ENCODE measurements around the gene SOCS6. TPM values are rescaled to one million over a fixed set of nuclear protein-coding genes. Genes with fewer than 3 reads are reported as not detected.
"Not testable (repeated sequence)": the region's sequence is repeated elsewhere in the genome, so short reads cannot be mapped to it uniquely, and the experiment has no call there.

SOCS6 gene
- total RNA-seq, 1 experiment from 2014 or later: 16.9 TPM

DNA sequence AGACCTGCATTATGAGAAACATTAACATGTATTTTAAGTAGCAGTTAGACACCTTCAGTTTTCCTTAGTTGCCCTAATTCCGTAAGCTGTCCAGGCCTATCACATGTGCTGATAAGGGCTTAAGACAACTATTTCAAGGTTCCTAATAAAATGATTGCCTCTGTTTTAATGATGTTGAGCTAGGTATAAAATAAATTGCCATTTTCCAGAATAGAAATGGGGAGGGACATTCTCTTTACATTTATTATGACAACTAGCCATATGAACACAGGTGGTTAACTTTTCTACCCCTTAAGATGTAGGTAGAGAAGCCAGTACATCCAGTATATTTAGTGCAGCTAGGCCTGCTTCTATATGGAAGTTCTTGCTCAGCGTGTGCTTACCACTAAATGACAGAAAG, 65.9 kb downstream of the SOCS6 start:
- no TSS peak for BruUV-seq (replicated peaks)
- Mint-ChIP-seq H3K36me3 (ENCODE audit: insufficient read depth, unreplicated experiment) (peaks cover 6% of the 10 kb centered on the region), H3K4me3 (ENCODE audit: unreplicated experiment) (no peak overlapping the region), H3K9me3 (ENCODE audit: unreplicated experiment) (peaks cover 5% of the 10 kb centered on the region), H3K4me1 (ENCODE audit: insufficient read depth, unreplicated experiment) (peaks cover 8% of the 10 kb centered on the region), H3K27ac (ENCODE audit: low read depth, unreplicated experiment) (no peak overlapping the region), H3K27me3 (ENCODE audit: insufficient read depth, unreplicated experiment) (no peaks in the 10 kb centered on the region)
- ChIA-PET CTCF (interaction anchor here (0.6 to 3.4 kb wide), 6 partner anchors 19 to 158 kb away, joined by 3 to 24 read pairs (median 3); partner anchors contain the start of gene RTTN), POLR2A (interaction anchor here (1.4 kb wide), 1 partner anchor 67 kb away, joined by 4 read pairs; no protein-coding TSS in a partner anchor)
- TF ChIP-seq, protein P1, sequence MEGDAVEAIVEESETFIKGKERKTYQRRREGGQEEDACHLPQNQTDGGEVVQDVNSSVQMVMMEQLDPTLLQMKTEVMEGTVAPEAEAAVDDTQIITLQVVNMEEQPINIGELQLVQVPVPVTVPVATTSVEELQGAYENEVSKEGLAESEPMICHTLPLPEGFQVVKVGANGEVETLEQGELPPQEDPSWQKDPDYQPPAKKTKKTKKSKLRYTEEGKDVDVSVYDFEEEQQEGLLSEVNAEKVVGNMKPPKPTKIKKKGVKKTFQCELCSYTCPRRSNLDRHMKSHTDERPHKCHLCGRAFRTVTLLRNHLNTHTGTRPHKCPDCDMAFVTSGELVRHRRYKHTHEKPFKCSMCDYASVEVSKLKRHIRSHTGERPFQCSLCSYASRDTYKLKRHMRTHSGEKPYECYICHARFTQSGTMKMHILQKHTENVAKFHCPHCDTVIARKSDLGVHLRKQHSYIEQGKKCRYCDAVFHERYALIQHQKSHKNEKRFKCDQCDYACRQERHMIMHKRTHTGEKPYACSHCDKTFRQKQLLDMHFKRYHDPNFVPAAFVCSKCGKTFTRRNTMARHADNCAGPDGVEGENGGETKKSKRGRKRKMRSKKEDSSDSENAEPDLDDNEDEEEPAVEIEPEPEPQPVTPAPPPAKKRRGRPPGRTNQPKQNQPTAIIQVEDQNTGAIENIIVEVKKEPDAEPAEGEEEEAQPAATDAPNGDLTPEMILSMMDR (IDR thresholded peaks at IDR 0.05; ENCODE audit: unreplicated experiment): no peak
- intact Hi-C loops (cut with micrococcal nuclease): no loop called here
- DNase-seq (ENCODE audit: unreplicated experiment): no peak

DNA sequence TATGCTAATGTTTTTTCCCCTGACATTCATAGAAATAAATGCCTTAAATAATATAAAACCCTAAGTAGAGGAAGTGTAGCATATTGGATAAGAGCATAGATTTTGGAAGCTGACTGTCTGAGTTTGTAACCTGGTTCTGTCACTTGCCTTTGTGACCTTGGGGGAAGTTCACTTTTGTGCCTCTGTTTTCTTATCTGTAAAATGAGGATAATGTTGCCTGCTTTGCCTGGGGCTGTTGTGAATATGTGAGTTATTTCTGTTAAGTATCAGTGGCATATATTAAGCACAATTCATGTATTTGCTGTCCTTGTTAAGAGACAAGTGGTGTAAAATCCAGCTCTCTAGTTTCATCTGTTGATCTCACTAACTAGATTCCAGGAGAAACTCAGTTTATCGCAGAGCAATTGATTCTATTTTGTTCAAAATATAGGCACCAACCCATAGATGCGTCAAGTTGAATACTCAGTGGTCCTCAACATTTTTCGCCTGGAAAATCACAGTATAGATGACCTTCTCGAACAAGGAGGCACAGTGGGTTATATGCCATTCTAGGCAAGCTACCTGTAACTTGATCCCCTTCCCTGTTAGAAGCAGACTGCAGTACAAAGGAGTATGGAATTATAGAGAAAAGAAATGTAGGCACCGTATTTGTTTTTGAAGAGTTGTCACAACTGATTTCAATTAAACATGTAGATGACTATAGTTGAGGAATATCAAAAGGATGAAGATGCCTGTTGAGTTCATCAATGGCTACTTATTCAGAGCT, 67.0 kb downstream of the SOCS6 start:
- POLR2A ChIA-PET: interaction anchor here (0.6 to 1.6 kb wide), 6 partner anchors 13 to 1598 kb away, joined by 3 to 4 read pairs (median 3); no protein-coding TSS in a partner anchor
- BruUV-seq (replicated peaks): no TSS peak
- Mint-ChIP-seq H3K27ac (ENCODE audit: low read depth, unreplicated experiment) (peak overlapping the region; percentile 63), H3K4me1 (ENCODE audit: insufficient read depth, unreplicated experiment) (peaks cover 8% of the 10 kb centered on the region), H3K36me3 (ENCODE audit: insufficient read depth, unreplicated experiment) (peaks cover 6% of the 10 kb centered on the region), H3K4me3 (ENCODE audit: unreplicated experiment) (no peak overlapping the region), H3K9me3 (ENCODE audit: unreplicated experiment) (peaks cover 5% of the 10 kb centered on the region), H3K27me3 (ENCODE audit: insufficient read depth, unreplicated experiment) (no peaks in the 10 kb centered on the region)
- DNase-seq (ENCODE audit: unreplicated experiment): no peak
- intact Hi-C loops (cut with micrococcal nuclease): loop anchor here (2.0 kb wide), 1 partner anchor 19 kb away; no protein-coding TSS in a partner anchor
- TF ChIP-seq, protein P1 (IDR thresholded peaks at IDR 0.05; ENCODE audit: unreplicated experiment): no peak
- CTCF ChIA-PET: interaction anchor here (0.8 to 3.4 kb wide), 4 partner anchors 66 to 150 kb away, joined by 3 to 24 read pairs (median 4); partner anchors contain the start of gene RTTN

DNA sequence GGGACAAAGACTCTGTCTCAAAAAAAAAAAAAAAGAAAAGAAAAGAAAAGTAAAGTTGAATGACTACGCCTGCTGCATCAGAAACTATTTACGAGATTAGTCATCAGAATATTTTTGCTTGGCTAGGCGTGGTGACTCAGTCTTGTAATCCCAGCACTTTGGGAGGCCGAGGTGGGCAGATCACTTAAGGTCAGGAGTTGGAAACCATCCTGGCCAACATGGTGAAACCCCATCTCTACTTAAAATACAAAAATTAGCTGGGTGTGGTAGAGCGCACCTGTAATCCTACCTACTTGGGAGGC, 69.2 kb downstream of the SOCS6 start:
- peak overlapping the region; percentile 90 for H3K27ac Mint-ChIP-seq (ENCODE audit: low read depth, unreplicated experiment)
- CTCF ChIA-PET: interaction anchor here (0.7 to 1.4 kb wide), 6 partner anchors 8 to 163 kb away, joined by 3 read pairs; no protein-coding TSS in a partner anchor
- intact Hi-C loops (cut with micrococcal nuclease): loop anchor here (1.0 kb wide), 1 partner anchor 64 kb away; no protein-coding TSS in a partner anchor

DNA sequence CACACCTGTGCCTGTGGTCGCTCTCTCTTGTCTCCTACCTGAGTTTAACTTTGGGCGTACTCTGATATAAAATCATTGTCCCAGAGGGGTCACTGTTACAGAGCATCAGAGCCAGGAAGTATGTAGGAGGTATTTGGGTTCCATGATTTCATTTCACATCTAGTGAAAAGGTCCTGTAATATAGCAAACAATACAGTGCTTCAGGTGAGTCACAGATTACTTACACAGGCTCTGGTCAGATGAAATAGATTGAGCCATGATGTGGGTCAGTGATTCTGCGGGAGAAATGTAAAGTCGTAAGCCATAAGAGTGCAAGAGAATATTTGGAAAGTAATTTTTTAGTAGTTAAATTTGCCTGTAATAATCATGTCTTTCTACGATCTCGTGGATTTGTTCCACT, 70.2 kb downstream of the SOCS6 start:
- TF ChIP-seq, protein P1 (IDR thresholded peaks at IDR 0.05; ENCODE audit: unreplicated experiment): no peak
- H3K9me3 Mint-ChIP-seq (ENCODE audit: unreplicated experiment): peaks cover 5% of the 10 kb centered on the region
- intact Hi-C loops (cut with micrococcal nuclease): no loop called here

More for the DNA sequence above, 69.2 kb downstream of the SOCS6 start:
- peak overlapping the region; percentile 57 for H3K4me3 Mint-ChIP-seq (ENCODE audit: unreplicated experiment)
- POLR2A ChIA-PET: interaction anchor here (0.6 to 2.3 kb wide), 12 partner anchors 8 to 166 kb away, joined by 3 to 20 read pairs (median 6); partner anchors contain the start of gene SOCS6
- DNase-seq (ENCODE audit: unreplicated experiment): peak; percentile 85
- not testable (repeated sequence) for H3K36me3 Mint-ChIP-seq (ENCODE audit: insufficient read depth, unreplicated experiment); H3K9me3 Mint-ChIP-seq (ENCODE audit: unreplicated experiment); H3K27me3 Mint-ChIP-seq (ENCODE audit: insufficient read depth, unreplicated experiment); BruUV-seq (replicated peaks); H3K4me1 Mint-ChIP-seq (ENCODE audit: insufficient read depth, unreplicated experiment)

More for the DNA sequence above, 70.2 kb downstream of the SOCS6 start:
- no TSS peak for BruUV-seq (replicated peaks)
- Mint-ChIP-seq H3K36me3 (ENCODE audit: insufficient read depth, unreplicated experiment) (peaks cover under 1% of the 10 kb centered on the region), H3K4me1 (ENCODE audit: insufficient read depth, unreplicated experiment) (peaks cover 13% of the 10 kb centered on the region), H3K27ac (ENCODE audit: low read depth, unreplicated experiment) (no peak overlapping the region), H3K4me3 (ENCODE audit: unreplicated experiment) (no peak overlapping the region), H3K27me3 (ENCODE audit: insufficient read depth, unreplicated experiment) (no peaks in the 10 kb centered on the region)
- ChIA-PET CTCF (no interaction called here), POLR2A (interaction anchor here (2.0 to 2.3 kb wide), 2 partner anchors 14 to 63 kb away, joined by 11 to 20 read pairs; no protein-coding TSS in a partner anchor)
- DNase-seq (ENCODE audit: unreplicated experiment): no peak
